Neutrophil (primary cell): ENCODE data around the gene MCM3AP.

Experiments used
- H3K27ac ChIP-seq: fragments of 200-600 bp; sonication (generic); 2 replicates; pipeline ENCODE4 v1.5.1; 2016; ENCODE audit warnings: mild to moderate bottlenecking, moderate library complexity
- H3K27me3 ChIP-seq: fragments of 200-600 bp; sonication (generic); 2 replicates; pipeline ENCODE4 v1.6.0; 2016; ENCODE audit warnings: mild to moderate bottlenecking
- H3K36me3 ChIP-seq: fragments of 200-600 bp; sonication (generic); 2 replicates; pipeline ENCODE4 v1.5.1; 2017
- H3K4me1 ChIP-seq, 2 experiments: fragments of 200-600 bp in 1 of 2; sonication (generic) in 1 of 2; 1 replicate in 1 of 2; 2 replicates in 1 of 2; pipeline versions ENCODE4 v1.5.1 to v1.6.1; 2013 to 2016; ENCODE audit warnings: low read depth in 1 of 2, low read length in 1 of 2, mild to moderate bottlenecking in 1 of 2, moderate library complexity in 1 of 2; ENCODE audit not compliant: control insufficient read depth in 1 of 2, insufficient read depth in 1 of 2
- H3K4me3 ChIP-seq, 2 experiments: fragments of 200-600 bp in 1 of 2; sonication (generic) in 1 of 2; 1 replicate in 1 of 2; 2 replicates in 1 of 2; pipeline ENCODE4 v1.5.1; 2013 to 2016; ENCODE audit warnings: low read depth in 1 of 2, low read length in 1 of 2, mild to moderate bottlenecking in 1 of 2, moderate library complexity in 1 of 2
- H3K9me3 ChIP-seq: fragments of 200-600 bp; sonication (generic); 2 replicates; pipeline ENCODE4 v1.5.1; 2016
- CTCF ChIP-seq: fragments of 200-600 bp; sonication (generic); IDR thresholded peaks from 2 replicates; pipeline ENCODE4 v1.5.1; 2016; ENCODE audit warnings: antibody characterized with exemption

Gene MCM3AP

GRCh38 chr21:46266946-46267345, 18.5 kb downstream of the MCM3AP start:
- Histone ChIP-seq H3K9me3 (no peaks in the 10 kb centered on the region), H3K27ac (no peak overlapping the region), H3K27me3 (no peaks in the 10 kb centered on the region), H3K36me3 (peaks cover 95% of the 10 kb centered on the region), H3K4me3 (no peak overlapping the region), H3K4me1 (no peaks in the 10 kb centered on the region)
- no peak for TF ChIP-seq CTCF

GRCh38 chr21:46265736-46266525, 19.5 kb downstream of the MCM3AP start:
- peaks cover 95% of the 10 kb centered on the region for H3K36me3 ChIP-seq
- H3K4me1 ChIP-seq, result no peaks in the 10 kb centered on the region
- no peaks in the 10 kb centered on the region for H3K9me3 ChIP-seq
- TF ChIP-seq CTCF, result no peak
- no peak overlapping the region for H3K27ac ChIP-seq
- no peak overlapping the region for H3K4me3 ChIP-seq
- H3K27me3 ChIP-seq, result no peaks in the 10 kb centered on the region

GRCh38 chr21:46264690-46265144, 20.7 kb downstream of the MCM3AP start:
- Histone ChIP-seq H3K4me1 (no peaks in the 10 kb centered on the region), H3K36me3 (peaks cover 95% of the 10 kb centered on the region), H3K27me3 (no peaks in the 10 kb centered on the region), H3K9me3 (no peaks in the 10 kb centered on the region), H3K4me3 (no peak overlapping the region), H3K27ac (no peak overlapping the region)
- TF ChIP-seq CTCF, result no peak

GRCh38 chr21:46264046-46264689, 21.2 kb downstream of the MCM3AP start:
- no peak for TF ChIP-seq CTCF
- Histone ChIP-seq H3K4me1 (no peaks in the 10 kb centered on the region), H3K4me3 (no peak overlapping the region), H3K27me3 (no peaks in the 10 kb centered on the region), H3K9me3 (no peaks in the 10 kb centered on the region), H3K36me3 (peaks cover 95% of the 10 kb centered on the region), H3K27ac (no peak overlapping the region)

GRCh38 chr21:46256501-46256994, 28.9 kb downstream of the MCM3AP start:
- Histone ChIP-seq H3K27me3 (no peaks in the 10 kb centered on the region), H3K4me3 (no peak overlapping the region), H3K36me3 (peaks cover 99% of the 10 kb centered on the region), H3K9me3 (no peaks in the 10 kb centered on the region), H3K4me1 (no peaks in the 10 kb centered on the region), H3K27ac (no peak overlapping the region)
- TF ChIP-seq CTCF, result no peak
